HCT116 (cell line): ENCODE results near the gene HOXA11.

Experiments
- EGR1 ChIP-seq: IDR thresholded peaks from 2 replicates; pipeline ENCODE4 v1.6.1; 2012; ENCODE audit warnings: low read depth
- EZH2 ChIP-seq: fragments of 200-600 bp; sonication (generic); IDR thresholded peaks from 2 replicates; pipeline ENCODE4 v1.6.1; 2017; ENCODE audit warnings: antibody characterized with exemption, mixed run types
- MAX ChIP-seq: IDR thresholded peaks from 2 replicates; pipeline ENCODE4 v1.6.1; 2012
- POLR2A ChIP-seq: IDR thresholded peaks from 2 replicates; pipeline ENCODE4 v1.7.0; 2011; ENCODE audit warnings: borderline replicate concordance; ENCODE audit not compliant: insufficient read depth, insufficient read length; ENCODE audit errors: extremely low read depth
- ZBTB33 ChIP-seq: IDR thresholded peaks from 2 replicates; pipeline ENCODE4 v1.6.1; 2011; ENCODE audit warnings: mild to moderate bottlenecking, low read length, moderate library complexity; ENCODE audit not compliant: insufficient replicate concordance; ENCODE audit errors: extremely low read depth
- ZFX ChIP-seq: fragments of 450-650 bp; IDR thresholded peaks from 2 replicates; pipeline ENCODE4 v1.6.1; 2017
- TF ChIP-seq, protein P1 (sequence below), 3 experiments: fragments of 200-600 bp in 1 of 3; sonication (generic) in 1 of 3; IDR thresholded peaks in 2 of 3; conservative IDR thresholded peaks in 1 of 3; 2 replicates each; pipeline ENCODE4 v1.5.1; 2012 to 2017; ENCODE audit warnings: low read depth in 2 of 3, low read length in 2 of 3, antibody characterized with exemption in 1 of 3, borderline replicate concordance in 1 of 3, control low read depth in 1 of 3, mild to moderate bottlenecking in 1 of 3, mixed read lengths in 1 of 3, mixed run types in 1 of 3, moderate library complexity in 1 of 3; ENCODE audit not compliant: insufficient read depth in 1 of 3

DNA sequence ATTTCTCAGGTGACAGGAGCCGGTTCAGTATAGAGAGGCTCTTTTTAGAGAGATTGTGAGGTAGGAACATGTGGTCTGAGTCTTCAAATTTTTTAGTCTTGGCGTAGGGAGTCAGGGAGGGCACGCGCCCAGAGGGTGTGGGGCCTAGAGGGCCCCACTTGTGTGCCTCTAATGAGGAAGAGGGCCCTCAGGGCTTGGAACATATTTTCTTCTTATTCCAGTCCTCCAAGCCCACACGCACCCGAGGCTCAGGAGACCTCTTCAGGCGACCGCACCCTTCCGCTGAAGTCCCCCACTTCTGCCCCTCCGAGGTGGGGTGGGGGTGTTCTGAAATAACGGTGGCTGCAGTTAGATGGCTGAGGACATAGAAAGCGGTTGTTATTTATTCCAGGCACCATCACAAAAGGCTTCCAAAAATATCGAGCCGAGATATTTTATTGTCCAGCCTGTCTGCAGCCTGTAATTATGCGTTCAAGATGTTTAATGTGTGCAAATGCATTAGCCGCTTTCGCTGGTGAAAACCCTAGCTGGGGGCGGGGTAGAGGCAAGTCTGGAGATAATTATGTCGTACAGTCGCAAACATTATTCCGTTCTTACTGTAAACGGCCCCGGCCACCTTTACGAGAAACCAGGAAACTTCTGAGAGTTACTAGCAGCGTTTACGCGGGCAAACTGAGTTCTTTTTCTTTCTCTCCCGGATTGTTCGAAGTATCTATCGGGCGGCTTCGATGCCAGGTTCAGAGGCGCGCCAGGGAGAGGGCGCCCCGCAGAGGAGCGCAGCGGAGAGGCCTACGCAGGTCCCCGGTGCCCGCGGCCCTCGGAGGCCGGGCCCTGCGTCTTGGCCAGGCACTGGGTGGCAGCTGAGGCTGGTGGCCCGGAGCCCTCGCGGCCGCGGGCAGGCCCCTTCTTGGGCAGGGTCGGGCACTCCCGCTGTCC is 27.7 kb upstream of the HOXA11 start:
- no peak for TF ChIP-seq ZFX
- TF ChIP-seq, protein P1, sequence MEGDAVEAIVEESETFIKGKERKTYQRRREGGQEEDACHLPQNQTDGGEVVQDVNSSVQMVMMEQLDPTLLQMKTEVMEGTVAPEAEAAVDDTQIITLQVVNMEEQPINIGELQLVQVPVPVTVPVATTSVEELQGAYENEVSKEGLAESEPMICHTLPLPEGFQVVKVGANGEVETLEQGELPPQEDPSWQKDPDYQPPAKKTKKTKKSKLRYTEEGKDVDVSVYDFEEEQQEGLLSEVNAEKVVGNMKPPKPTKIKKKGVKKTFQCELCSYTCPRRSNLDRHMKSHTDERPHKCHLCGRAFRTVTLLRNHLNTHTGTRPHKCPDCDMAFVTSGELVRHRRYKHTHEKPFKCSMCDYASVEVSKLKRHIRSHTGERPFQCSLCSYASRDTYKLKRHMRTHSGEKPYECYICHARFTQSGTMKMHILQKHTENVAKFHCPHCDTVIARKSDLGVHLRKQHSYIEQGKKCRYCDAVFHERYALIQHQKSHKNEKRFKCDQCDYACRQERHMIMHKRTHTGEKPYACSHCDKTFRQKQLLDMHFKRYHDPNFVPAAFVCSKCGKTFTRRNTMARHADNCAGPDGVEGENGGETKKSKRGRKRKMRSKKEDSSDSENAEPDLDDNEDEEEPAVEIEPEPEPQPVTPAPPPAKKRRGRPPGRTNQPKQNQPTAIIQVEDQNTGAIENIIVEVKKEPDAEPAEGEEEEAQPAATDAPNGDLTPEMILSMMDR (IDR thresholded peaks at IDR 0.05 in 2 of 3, conservative IDR thresholded peaks at IDR 0.05 in 1 of 3; ENCODE audit: borderline replicate concordance in 1 of 3, insufficient read depth in 1 of 3, low read depth in 2 of 3, low read length in 2 of 3) = no peak
- TF ChIP-seq EGR1 = no peak
- no peak for TF ChIP-seq EZH2
- TF ChIP-seq ZBTB33 = no peak
- no peak for TF ChIP-seq MAX
- TF ChIP-seq POLR2A = no peak
